ENCODE measurements around the gene FZD1.
A peak's percentile ranks its signal among the peaks of the same experiment; 100 is the strongest.

The FZD1 gene

DNA sequence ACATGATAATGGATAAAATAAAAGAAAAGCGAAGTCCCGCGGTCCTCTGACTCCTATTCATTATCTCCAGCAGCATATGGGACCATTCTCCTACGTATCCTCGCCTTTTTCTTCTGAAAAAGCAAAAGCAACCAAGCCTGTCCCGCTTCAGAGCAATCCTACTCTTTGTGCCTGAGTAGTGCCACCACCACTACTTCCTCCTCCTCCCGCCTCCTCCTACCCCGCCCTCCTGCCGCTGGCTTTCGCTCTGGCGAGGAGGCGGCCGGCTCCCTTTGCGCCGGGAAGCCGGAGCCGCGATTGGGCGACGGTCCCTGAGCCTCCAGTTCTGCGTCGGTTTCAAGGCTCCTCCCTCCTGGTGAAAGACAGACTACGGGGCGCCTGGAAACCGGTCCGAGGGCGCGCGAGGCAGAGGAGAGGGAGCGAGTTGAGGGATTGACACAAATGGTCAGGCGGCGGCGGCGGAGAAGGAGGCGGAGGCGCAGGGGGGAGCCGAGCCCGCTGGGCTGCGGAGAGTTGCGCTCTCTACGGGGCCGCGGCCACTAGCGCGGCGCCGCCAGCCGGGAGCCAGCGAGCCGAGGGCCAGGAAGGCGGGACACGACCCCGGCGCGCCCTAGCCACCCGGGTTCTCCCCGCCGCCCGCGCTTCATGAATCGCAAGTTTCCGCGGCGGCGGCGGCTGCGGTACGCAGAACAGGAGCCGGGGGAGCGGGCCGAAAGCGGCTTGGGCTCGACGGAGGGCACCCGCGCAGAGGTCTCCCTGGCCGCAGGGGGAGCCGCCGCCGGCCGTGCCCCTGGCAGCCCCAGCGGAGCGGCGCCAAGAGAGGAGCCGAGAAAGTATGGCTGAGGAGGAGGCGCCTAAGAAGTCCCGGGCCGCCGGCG lies at the start of gene FZD1:
TSS of gene FZD1 (plus strand) at position 388 of the 878 bp plus-strand sequence. CDS start at position 836, 448 bp downstream.
- DNase-seq = peak; percentile 86

DNA sequence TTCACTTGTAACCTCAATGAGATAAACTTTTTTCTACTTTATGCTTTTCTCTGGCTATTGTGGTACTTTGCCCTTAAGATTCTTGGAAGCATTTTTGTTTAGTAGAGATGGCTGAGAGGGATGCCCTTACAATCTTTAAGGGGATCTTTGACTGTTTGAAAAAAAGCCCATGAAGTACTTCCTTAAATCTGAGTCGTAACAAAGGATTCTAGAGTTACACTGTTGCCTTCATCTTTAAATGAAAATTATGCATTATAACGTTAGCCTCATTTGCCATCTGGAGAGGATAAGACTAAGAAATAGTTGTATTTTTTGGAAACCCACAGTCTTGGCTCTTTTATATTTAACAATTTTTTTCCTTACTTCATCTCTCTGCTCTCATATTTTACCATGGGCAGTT lies 37.8 kb upstream of the FZD1 start:
- no peak for DNase-seq

DNA sequence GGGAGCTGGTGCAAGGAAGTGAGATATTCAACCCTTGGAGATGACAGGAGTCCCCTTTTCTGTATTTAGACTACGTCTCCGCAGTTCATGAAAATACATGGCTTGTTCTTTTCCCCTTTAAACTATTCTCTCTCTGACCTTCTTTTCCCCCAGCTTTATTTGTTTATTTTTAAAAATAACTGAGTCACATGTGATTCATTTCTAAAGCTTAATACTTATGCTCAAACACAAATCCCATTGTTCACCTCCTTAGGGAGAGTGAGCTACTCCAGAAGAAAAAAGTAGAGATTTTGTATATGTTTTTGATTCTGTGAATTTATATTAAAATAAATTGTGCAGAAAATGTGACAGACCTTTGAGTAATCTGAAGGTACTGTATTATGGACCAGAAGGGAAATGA lies 35.9 kb upstream of the FZD1 start:
- no peak for DNase-seq

DNA sequence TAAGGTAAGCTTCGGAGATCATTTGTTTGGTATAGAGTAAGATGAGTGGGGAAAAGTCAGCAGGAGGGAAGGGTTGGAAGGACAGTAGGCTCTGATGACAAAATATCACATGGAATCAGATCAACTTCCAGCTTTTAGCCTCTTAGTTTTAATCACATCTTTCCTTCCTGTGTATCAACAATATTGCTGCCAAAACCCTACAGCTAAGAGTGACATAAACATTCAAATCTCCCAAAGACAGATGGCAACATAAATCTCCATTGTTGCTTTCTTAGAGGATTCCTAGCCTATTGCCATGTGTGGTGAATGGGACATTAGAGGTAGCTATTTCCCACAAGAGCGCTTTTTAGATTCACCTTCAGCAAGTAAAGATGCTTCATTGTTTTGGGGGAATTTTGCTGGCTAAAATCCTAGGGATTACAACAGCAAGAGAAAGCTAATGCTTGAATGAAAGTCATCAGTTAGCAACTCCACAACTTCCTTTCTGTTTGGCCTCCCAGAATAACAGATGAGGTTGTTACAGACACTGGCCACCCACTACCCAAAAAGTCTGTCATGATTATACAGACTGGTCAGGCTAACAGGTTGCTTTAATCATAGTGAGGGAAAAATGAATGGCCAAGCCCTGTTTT lies 35.2 kb upstream of the FZD1 start:
- DNase-seq = no peak

DNA sequence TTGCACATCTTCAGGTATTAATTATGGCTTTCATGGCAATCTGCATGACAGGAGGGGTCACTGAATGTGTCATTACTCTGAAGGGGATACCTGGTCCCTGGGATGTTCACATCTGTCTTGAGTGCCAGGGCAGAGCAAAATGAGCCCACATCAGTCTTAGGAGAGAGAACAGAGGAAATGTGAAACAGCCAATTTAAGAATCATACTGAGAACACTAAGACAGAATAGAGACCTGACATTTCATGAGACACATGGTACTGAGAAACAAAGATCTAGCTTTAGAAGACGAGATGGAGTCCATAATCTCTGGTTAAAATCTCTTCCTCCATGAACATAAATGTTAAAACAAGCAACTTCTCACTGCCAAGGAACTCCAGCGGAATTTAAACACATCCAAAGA lies 34.1 kb upstream of the FZD1 start:
- no peak for DNase-seq

DNA sequence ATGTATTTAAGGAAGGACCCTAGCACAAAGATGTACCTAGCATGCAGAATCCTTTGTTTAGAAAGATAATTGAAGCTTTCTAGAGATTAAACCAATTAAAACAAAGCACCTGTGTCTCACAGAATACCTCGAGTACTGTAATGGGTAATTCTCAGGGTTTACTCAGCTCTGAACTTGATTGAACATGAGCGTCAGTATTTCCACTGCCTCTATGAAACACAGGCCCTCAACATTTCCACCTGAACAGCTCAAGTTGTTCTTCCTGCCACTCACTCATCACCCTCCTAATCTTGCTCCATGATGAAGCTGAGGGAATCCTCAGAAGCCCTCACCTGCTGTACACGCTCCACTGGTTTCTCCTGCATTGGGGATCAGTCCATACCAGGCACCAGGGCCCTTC lies 33.7 kb upstream of the FZD1 start:
- DNase-seq = no peak

DNA sequence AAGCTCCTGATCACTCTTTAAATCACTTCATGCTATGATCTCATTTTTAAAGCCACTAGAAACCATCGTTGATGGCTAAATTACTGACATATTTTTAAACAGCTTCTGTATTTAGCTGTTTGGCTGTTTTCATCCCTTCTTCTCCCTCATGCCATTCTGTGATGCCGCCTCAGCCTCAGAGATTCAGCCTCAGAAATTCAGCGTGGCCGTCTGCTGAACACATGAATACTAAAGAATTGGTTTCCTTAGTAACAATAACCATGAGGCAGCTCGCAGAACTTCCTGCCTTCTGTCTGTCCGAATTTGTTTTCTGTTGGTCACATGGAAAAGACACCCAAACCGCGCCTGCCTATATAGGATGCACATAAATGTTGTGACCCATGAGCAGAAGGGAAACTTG lies 31.0 kb upstream of the FZD1 start:
- no peak for DNase-seq

DNA sequence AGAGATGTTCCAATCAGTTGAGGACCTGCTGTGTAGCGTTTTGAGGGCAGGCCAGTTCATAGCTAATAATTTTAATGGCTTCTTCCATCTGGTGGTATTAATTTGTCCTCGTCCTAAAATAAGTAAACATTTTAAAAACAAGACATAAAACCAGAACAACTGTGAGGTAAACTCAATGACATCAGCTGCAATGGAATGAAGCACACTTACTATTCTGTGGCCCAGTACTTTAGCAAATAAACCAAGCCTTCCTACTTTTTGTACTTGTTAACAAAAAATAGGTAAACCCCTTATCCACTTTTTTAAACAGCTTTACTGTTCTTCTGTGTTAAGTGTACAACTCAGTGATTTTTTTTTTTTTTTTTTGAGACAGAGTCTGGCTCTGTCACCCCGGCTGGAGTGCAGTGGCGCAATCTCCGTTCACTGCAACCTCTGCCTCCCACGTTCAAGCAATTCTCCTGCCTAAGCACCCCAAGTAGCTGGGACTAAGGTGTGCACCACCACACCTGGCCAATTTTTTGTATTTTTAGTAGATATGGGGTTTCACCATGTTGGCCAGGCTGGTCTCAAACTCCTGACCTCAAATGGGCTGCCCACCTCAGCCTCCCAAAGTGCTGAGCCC lies 28.9 kb upstream of the FZD1 start:
- DNase-seq = no peak

DNA sequence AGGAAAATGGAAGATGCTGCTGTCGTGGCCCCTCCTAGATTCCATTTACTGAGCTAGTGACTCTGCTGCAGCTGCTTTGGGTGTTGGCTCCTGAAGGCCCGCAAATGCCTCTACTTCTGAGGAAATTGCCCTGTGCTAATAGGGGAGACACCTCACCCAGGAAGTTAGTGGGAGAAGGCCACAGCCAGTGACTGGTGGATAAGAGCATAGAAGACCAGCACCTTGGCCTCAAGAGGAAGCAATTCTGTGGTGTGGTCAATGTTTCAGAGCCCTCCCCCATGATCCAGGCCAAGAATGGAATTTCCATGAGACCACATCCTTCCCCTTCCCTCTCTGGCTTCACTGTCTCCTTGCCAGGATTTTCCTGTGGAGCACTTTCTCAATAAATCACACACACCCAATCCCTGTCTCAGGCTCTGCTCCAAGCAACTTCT lies 25.0 kb upstream of the FZD1 start:
- no peak for DNase-seq

DNA sequence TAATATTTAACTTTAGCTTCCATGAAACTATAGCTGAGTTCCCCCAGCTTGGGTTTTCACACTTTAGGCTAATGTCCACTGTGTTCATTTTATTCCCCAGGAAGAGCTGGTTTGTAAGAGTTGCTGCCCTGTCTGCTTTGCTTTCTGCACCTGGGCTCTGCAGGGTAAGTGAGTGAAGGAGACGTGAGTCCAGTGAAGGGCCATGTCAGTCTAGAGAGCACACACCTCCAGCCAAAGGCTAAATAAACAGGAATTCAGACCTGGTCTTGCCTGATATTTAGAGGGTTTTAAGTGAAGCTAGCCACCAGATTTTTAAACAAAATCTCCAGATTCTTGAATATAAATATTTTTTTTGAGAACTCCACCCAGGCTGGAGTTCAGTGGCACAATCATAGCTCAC lies 24.5 kb upstream of the FZD1 start:
- no peak for DNase-seq

DNA sequence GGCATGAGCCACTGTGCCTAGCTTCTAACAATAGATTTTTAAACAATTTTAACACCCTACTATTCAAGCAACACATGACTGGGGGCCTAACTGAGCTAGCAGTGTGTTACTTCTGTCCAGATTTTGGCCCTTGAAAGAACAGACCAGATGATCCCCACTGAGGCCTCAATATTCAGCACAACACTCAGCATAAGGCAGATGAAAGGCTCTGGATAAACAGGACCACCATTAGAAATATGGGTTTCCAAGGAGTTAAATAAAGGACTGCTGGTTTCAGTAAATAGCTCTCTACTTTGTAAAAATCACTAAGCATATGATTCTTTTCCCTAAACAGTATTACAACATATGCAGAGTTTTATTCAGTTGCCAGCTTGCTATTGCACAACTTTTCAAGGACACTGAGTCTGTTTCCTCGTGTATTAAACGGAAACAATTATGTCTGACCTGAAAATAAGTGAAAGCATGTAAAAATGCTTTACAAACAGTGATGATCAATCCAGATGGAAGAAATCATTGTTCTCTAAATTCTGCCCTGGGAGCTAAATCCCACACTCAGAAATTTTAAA lies 23.8 kb upstream of the FZD1 start:
- no peak for DNase-seq

DNA sequence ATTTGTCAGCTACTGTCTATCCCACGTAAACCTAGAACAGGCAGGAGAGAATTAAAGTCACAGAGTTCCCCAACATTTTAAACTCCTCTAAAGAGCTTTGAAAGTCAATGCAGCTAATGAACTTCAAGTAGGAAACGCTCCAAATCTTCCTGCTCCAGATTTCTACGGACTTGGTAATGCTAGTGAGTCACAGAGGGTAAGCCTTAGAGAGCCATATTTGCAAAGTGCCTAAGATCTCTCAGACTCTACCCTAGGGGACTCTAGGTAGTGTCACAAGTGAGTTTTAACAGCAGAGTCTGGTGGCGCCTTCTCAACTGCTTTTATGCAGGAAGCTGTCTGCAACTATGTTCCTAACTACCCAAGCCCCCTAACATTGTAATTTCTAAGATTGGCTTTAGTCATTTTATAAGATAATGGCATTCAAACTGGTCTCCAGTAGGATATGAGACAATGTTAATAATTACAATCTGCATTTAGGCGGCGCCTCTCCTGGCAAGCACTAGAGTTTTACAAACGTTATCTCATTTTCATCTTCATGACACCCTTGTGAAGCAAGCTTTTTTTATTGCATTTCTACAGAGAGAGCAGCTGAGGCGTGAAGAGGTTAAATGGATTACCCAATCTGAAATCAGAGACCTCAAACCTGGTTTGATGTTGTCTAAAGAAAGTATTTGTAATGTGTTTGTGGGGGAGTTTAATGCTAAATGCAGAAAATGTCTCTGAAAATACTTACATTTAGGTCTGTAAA lies 22.0 kb upstream of the FZD1 start:
- no peak for DNase-seq

DNA sequence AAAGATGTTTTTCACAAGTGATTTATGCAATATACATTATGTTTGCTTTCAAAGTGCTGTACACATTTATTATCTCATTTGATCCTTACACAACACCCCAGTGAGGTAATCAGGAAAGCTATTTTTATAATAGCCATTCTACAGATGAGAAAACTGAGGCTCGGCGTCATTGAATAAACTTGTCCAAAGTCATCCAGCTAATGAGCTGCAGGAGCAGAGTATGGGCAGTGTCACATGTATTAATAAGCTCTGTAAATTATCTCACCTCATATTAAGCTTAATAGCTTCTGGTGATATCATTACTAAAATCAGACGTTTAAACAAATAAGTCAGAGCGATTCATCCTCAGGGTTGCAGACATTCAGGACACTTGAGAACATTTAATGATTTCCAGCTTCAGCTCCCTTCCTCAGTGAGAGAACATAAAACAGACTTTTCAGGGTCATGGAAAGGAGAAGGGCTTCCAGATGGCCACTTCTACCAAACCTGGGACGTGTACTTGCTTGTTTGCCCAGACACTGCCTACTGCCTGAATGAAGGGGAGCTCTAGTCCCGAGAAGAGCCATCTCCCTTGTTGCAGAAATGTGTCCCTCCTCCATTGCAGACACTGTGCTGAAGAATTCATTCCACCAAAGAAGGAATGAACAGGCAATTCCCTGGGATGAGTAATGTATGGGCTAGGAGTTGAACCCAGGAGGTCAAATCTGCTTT lies 20.5 kb upstream of the FZD1 start:
- DNase-seq = no peak

DNA sequence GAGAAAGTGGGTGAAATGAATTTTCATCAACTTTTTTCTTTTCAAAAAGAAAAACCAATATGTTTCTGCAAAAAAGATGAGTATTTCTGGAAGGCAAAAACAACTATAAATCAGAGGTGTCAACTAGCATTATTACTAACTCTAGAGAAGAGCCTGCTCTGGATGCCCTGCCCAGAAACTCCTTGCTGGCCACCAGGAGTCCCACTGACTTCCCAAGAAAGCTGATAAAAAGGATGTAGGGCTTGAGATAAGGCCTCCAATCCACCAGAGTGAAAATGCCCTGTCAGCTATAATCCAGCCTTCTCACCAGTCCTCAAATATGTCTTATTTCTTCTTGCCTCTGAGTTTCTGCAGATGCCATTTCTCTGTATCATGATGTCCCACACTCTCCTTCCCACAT lies 16.7 kb upstream of the FZD1 start:
- no peak for DNase-seq

DNA sequence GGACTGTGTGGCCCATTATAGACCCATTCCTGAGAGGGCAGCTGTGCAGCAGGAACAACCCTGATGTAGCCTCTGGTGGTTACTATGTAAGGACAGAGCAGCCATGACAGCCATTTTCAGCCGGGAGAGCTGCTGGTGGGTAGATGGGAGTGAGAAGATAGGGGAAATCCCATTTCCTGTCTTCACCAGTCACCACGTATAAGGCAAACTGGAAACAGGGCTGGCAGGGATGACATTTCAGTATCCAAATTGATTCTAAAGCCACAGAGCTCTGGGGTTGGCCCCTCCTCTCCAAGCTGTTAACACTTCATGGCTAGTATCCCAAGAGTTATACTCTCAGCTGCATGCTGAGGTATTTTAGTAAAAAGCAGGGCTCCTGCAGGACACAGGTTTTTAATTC lies 15.2 kb upstream of the FZD1 start:
- DNase-seq = no peak

DNA sequence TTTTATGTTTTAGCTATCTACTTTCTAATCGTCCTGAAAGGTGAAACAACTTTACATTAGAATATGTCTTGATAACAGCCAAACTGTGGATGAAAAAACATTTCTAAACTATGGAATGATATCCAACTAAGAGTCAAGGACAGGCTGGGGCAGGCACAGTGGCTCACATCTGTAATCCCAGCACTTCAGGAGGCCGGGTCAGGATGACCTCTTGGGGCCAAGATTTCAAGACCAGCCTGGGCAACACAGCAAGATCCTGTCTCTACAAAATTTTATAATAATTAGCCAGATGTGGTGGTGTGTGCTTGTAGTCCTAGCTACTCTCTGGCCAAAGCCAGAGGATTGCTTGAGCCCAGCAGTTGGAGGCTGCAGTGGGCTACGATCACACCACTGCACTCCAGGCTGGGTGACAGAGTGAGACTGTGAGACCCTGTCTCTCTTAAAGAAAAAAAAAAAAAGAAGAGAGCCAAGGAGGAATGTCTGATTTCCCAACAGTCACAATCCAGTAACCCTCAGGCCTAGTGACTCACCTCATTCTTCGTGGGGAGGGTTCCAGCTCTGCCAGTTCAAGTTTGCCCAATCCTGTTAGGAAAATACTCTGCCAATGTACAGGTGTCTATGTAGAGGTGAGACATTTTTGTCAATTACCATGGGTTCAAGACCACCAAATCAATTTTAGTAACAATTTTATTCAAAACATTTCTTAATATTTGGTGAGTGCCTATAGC lies 14.6 kb upstream of the FZD1 start:
- DNase-seq = no peak

DNA sequence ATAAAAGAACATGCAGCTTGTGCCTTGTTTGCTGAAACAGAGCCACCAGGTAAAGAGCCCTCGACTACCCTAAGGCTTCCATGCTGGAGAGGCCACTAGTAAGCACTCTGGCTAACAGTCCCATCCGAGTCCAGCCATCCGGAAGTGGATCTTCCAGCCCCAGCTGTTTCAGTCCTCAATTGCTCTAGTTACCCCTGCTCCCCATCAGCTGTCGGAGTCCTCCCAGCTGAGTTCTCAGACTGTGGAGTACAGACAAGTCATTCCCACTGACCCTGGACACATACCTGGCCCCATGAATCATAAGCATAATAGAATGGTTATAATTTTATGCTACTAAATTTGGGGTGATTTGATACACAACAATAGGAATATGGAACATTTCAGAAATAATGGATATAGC lies 13.5 kb upstream of the FZD1 start:
- no peak for DNase-seq

DNA sequence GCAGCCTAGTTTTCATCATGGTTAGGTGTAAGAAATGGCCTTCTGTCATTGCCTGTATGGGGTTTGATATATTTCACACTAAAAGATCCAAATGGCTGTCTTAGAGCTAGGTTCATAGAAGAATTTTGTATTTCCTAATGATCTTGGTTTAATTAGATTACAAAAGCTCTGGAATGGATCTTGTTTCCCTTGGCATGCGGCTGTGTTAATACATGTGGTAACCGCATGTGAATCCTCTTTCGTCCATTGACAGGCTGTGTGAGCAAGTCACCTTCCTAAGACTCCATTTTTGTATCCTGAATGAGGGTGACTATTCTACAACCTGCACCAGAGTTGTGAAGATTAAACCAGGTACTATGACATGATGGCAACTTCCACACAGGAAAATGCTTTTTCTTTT lies 12.4 kb upstream of the FZD1 start:
- no peak for DNase-seq

DNA sequence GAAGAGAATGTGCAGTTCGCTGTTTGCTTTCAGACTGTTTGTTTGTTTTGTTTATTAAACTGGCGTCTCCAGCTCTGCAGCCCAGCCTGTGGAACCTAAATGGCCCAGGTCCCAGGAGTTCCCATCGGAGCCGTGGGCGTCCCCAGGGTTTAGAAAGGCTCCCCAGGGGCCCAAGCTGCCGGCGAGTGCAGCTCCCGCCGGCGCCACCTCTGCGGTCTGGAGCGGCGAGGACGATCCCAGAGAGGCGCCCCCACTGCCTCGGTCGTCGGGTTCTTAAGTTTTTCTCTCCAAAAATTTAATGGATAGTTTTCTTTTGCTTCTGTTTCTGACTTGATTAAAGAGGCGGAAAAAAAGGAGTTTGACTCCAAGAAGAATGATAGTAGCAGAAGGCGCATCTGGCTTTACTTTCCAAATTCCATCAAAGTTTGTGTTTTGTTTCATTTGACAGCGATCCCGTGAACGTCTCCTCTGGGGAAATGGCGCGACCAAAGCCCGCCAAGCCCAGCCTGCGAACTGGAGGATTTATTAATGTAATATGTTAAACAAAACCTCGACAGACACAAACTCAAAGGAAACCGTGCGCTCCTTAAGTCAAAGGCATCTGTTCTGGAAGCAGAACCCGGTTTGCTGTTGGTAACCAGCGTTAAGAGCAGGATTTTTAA lies 718 bp upstream of the FZD1 start:
- peak; percentile 14 for DNase-seq

DNA sequence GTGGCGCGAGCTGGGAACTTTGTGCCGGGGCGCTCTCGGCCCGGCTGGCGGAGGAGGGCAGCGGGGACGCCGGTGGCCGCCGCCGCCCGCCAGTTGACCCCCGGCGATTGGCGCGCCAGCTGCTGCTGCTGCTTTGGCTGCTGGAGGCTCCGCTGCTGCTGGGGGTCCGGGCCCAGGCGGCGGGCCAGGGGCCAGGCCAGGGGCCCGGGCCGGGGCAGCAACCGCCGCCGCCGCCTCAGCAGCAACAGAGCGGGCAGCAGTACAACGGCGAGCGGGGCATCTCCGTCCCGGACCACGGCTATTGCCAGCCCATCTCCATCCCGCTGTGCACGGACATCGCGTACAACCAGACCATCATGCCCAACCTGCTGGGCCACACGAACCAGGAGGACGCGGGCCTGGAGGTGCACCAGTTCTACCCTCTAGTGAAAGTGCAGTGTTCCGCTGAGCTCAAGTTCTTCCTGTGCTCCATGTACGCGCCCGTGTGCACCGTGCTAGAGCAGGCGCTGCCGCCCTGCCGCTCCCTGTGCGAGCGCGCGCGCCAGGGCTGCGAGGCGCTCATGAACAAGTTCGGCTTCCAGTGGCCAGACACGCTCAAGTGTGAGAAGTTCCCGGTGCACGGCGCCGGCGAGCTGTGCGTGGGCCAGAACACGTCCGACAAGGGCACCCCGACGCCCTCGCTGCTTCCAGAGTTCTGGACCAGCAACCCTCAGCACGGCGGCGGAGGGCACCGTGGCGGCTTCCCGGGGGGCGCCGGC lies 870 bp downstream of the FZD1 start:
- DNase-seq = peak; percentile 27

Measured in T1000 (cell line).